ENCODE results near the gene PGS1. TPM values are rescaled to one million over a fixed set of nuclear protein-coding genes. Genes with fewer than 3 reads are reported as not detected.

Gene PGS1
- total RNA-seq, 1 experiment from 2014 or later: 25.7 TPM

DNA sequence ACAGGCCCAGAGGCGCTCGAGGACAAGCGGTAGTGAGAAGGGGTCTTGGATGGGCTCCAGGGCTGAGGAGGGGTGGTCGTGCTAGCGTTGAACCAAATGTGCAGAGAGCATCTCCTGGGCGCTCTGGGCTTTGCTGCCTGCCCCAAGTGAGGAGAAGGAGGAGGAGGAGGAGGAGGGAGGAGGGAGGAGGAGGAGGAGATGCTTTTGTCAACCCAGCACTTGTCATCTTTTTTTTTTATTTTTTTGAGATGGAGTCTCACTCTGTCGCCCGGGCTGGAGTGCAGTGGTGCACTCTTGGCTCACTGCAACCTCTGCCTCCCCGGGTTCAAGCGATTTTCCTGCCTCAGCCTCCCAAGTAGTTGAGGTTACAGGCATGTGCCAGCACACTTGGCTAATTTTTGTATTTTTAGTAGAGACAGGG lies 59.8 kb downstream of the PGS1 start:
- DNase-seq (ENCODE audit: unreplicated experiment): no peak
- TF ChIP-seq, protein P1, sequence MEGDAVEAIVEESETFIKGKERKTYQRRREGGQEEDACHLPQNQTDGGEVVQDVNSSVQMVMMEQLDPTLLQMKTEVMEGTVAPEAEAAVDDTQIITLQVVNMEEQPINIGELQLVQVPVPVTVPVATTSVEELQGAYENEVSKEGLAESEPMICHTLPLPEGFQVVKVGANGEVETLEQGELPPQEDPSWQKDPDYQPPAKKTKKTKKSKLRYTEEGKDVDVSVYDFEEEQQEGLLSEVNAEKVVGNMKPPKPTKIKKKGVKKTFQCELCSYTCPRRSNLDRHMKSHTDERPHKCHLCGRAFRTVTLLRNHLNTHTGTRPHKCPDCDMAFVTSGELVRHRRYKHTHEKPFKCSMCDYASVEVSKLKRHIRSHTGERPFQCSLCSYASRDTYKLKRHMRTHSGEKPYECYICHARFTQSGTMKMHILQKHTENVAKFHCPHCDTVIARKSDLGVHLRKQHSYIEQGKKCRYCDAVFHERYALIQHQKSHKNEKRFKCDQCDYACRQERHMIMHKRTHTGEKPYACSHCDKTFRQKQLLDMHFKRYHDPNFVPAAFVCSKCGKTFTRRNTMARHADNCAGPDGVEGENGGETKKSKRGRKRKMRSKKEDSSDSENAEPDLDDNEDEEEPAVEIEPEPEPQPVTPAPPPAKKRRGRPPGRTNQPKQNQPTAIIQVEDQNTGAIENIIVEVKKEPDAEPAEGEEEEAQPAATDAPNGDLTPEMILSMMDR (IDR thresholded peaks at IDR 0.05; ENCODE audit: unreplicated experiment): no peak
- Mint-ChIP-seq H3K9me3 (ENCODE audit: unreplicated experiment) (no peaks in the 10 kb centered on the region), H3K27ac (ENCODE audit: low read depth, unreplicated experiment) (no peak overlapping the region), H3K4me3 (ENCODE audit: unreplicated experiment) (no peak overlapping the region), H3K4me1 (ENCODE audit: insufficient read depth, unreplicated experiment) (no peaks in the 10 kb centered on the region), H3K27me3 (ENCODE audit: insufficient read depth, unreplicated experiment) (no peaks in the 10 kb centered on the region), H3K36me3 (ENCODE audit: insufficient read depth, unreplicated experiment) (no peaks in the 10 kb centered on the region)
- ChIA-PET POLR2A (no interaction called here), CTCF (no interaction called here)
- intact Hi-C loops (cut with micrococcal nuclease): no loop called here
- BruUV-seq (replicated peaks): no TSS peak

DNA sequence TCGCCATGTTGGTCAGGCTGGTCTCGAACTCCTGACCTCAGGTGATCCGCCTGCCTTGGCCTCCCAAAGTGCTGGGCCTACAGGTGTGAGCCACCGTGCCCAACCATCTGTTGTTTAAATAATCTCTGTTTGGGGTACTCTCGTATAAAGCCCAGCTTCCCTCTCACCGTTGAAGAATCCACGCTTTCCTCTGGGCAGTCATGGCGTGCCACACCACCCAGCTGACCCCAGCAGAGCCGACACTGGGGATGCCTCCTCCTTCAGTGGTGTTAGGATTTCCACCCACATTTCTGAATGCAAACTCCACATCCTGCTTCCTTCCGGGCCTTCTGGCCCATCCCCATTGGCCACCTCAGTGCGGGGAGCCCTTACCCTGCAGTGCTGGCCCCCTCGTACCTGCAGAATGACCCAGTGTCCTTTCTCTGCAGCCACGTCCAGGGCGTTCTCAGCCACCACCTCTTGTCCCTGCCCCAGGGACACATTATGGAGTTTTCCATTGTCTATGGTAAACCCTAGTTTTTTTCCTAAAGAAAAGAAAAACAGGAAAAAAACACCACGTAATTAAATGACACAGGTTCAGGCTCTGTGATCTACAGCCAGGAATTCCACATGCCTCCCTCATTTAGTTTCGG lies 60.4 kb downstream of the PGS1 start:
- POLR2A ChIA-PET: no interaction called here
- no peaks in the 10 kb centered on the region for H3K4me1 Mint-ChIP-seq (ENCODE audit: insufficient read depth, unreplicated experiment)
- no peaks in the 10 kb centered on the region for H3K36me3 Mint-ChIP-seq (ENCODE audit: insufficient read depth, unreplicated experiment)
- H3K4me3 Mint-ChIP-seq (ENCODE audit: unreplicated experiment): no peak overlapping the region
- intact Hi-C loops (cut with micrococcal nuclease): no loop called here
- no peaks in the 10 kb centered on the region for H3K9me3 Mint-ChIP-seq (ENCODE audit: unreplicated experiment)
- TF ChIP-seq, protein P1 (IDR thresholded peaks at IDR 0.05; ENCODE audit: unreplicated experiment): no peak
- no TSS peak for BruUV-seq (replicated peaks)
- no peak for DNase-seq (ENCODE audit: unreplicated experiment)
- no peak overlapping the region for H3K27ac Mint-ChIP-seq (ENCODE audit: low read depth, unreplicated experiment)
- no peaks in the 10 kb centered on the region for H3K27me3 Mint-ChIP-seq (ENCODE audit: insufficient read depth, unreplicated experiment)
- CTCF ChIA-PET: interaction anchor here (0.6 kb wide), 1 partner anchor 78 kb away, joined by 6 read pairs; no protein-coding TSS in a partner anchor

DNA sequence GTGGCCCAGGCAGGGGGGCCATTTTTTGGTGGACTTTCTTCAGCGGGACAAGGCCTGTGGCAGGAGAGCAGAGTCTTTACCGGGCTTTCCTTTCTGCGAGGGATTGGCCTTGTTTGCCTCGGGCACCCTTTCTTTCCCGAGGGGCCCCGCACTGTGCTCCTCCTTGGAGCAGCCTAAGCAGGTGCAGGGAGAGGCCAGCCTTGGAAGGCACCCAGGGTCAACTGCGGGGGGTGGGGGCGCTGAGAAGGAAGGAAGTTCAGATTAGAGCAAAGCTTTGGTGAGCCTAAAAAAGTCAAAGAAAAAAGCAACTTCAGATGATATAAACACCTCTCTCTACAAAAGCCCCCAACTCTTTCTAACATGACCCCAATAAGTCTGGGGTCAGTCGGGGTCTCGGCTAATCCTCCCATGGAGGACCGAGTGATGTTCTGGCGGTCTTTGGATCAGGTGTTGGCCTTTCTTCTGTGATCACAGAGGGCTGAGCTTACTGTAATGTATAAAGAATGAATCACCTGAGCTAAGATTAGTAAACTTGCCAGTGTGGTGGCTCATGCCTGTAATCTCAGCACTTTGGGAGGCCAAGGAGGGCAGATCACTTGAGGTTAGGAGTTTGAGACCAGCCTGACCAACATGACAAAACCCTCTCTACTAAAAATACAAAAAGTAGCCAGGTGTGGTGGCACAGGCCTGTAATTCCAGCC lies 63.0 kb downstream of the PGS1 start:
- H3K9me3 Mint-ChIP-seq (ENCODE audit: unreplicated experiment): no peaks in the 10 kb centered on the region
- ChIA-PET POLR2A (no interaction called here), CTCF (interaction anchor here (0.6 to 1.0 kb wide), 2 partner anchors 17 to 306 kb away, joined by 3 read pairs; no protein-coding TSS in a partner anchor)
- no peak overlapping the region for H3K4me3 Mint-ChIP-seq (ENCODE audit: unreplicated experiment)
- intact Hi-C loops (cut with micrococcal nuclease): no loop called here
- TF ChIP-seq, protein P1 (IDR thresholded peaks at IDR 0.05; ENCODE audit: unreplicated experiment): no peak
- no peaks in the 10 kb centered on the region for H3K4me1 Mint-ChIP-seq (ENCODE audit: insufficient read depth, unreplicated experiment)
- no peak for DNase-seq (ENCODE audit: unreplicated experiment)
- no peak overlapping the region for H3K27ac Mint-ChIP-seq (ENCODE audit: low read depth, unreplicated experiment)
- BruUV-seq (replicated peaks): no TSS peak
- no peaks in the 10 kb centered on the region for H3K36me3 Mint-ChIP-seq (ENCODE audit: insufficient read depth, unreplicated experiment)
- H3K27me3 Mint-ChIP-seq (ENCODE audit: insufficient read depth, unreplicated experiment): no peaks in the 10 kb centered on the region

DNA sequence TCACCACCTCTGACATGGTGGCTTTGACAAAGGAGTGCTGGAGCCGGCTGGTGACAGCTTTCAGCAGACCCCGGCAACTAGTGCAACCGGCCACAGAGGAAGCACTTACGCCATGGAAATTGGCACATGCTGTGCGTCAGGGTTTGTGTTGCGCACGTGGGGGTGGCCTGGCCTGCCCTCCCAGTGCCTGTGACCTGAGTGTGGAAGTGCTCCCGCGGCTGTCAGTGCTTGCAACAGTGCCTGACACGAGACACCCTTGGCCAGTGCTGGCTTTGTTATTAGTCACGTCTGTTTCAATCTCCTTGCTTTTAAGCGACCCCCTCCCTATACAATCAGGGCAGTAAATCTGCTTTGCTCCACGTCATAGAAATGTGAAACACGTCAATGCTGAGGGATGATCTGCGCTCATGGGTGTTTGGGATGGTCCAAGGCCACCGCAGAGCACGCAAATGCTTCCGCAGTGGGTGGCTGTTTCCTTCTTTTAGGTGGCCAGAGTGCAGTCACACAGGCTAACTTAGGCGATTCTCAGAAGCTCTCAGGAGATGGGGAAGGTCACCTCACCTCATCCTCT lies 64.3 kb downstream of the PGS1 start:
- TF ChIP-seq, protein P1 (IDR thresholded peaks at IDR 0.05; ENCODE audit: unreplicated experiment): no peak
- Mint-ChIP-seq H3K27me3 (ENCODE audit: insufficient read depth, unreplicated experiment) (no peaks in the 10 kb centered on the region), H3K27ac (ENCODE audit: low read depth, unreplicated experiment) (no peak overlapping the region), H3K4me1 (ENCODE audit: insufficient read depth, unreplicated experiment) (no peaks in the 10 kb centered on the region), H3K4me3 (ENCODE audit: unreplicated experiment) (no peak overlapping the region), H3K9me3 (ENCODE audit: unreplicated experiment) (no peaks in the 10 kb centered on the region), H3K36me3 (ENCODE audit: insufficient read depth, unreplicated experiment) (no peaks in the 10 kb centered on the region)
- ChIA-PET CTCF (interaction anchor here (0.6 kb wide), 1 partner anchor 251 kb away, joined by 3 read pairs; no protein-coding TSS in a partner anchor), POLR2A (no interaction called here)
- no peak for DNase-seq (ENCODE audit: unreplicated experiment)
- intact Hi-C loops (cut with micrococcal nuclease): no loop called here
- BruUV-seq (replicated peaks): no TSS peak
